Heart right ventricle (tissue), 16 donors: ENCODE results near the gene APMAP. TPM values are rescaled to one million over a fixed set of nuclear protein-coding genes. Genes with fewer than 3 reads are reported as not detected.

Experiments used
- ATAC-seq, 8 donors: fragments of 200-7000 bp; cut with Tn5 transposase; one replicate each; pipeline ENCODE4 v1.9.1; 2020; ENCODE audit warnings: mild to moderate bottlenecking in 8 of 8, moderate library complexity in 8 of 8, moderate number of reproducible peaks in 1 of 8
- DNase-seq, 2 donors: peaks; one replicate each; pipeline ENCODE4 v3.0.0-alpha.2; 2020
- H3K27ac ChIP-seq, 10 donors: fragments of 200-600 bp; sonication (generic) in 2 of 10; one replicate each; pipeline versions ENCODE4 v1.5.0 to v1.8.0; 2020 to 2022; ENCODE audit warnings: mild to moderate bottlenecking in 3 of 10
- H3K27me3 ChIP-seq, 7 donors: fragments of 200-600 bp; one replicate each; pipeline ENCODE4 v1.8.0; 2021 to 2022; ENCODE audit warnings: mild to moderate bottlenecking in 2 of 7
- H3K36me3 ChIP-seq, 9 donors: fragments of 200-600 bp; sonication (generic) in 1 of 9; one replicate each; pipeline versions ENCODE4 v1.5.0 to v1.8.0; 2020 to 2022; ENCODE audit warnings: mild to moderate bottlenecking in 2 of 9
- H3K4me1 ChIP-seq, 9 donors: fragments of 200-600 bp; sonication (generic) in 1 of 9; one replicate each; pipeline versions ENCODE4 v1.5.0 to v1.8.0; 2020 to 2022; ENCODE audit warnings: mild to moderate bottlenecking in 4 of 9
- H3K4me3 ChIP-seq, 10 donors: fragments of 200-600 bp; sonication (generic) in 2 of 10; one replicate each; pipeline versions ENCODE4 v1.5.0 to v1.8.0; 2020 to 2022; ENCODE audit warnings: mild to moderate bottlenecking in 7 of 10, moderate library complexity in 2 of 10
- H3K9me3 ChIP-seq, 11 donors: fragments of 200-600 bp in 10 of 11; sonication (generic) in 2 of 11; one replicate each; pipeline versions ENCODE4 v1.5.0 to v1.8.0; 2013 to 2022; ENCODE audit warnings: mild to moderate bottlenecking in 2 of 11, control low read depth in 1 of 11, moderate library complexity in 1 of 11
- WGBS, 2 donors: extraction: QIAGEN DNeasy Blood & Tissue Kit; methylation state at CpG; one replicate each; pipeline ENCODE4 v1.1.7; 2013; ENCODE audit warnings: inconsistent platforms in 1 of 2; 5-methylcytosine and 5-hydroxymethylcytosine counted together
- intact Hi-C, 10 donors: fragments of 100-400 bp; cut with DNase I; formaldehyde crosslinking; loops; one replicate each; pipeline versions ENCODE4 v1.11.1 to v1.14.2; 2022
- polyA plus RNA-seq, 2 donors: library from polyadenylated mRNA; stranded (reverse); fragments of 200-250 nt; gene quantifications; one replicate each; pipeline ENCODE4 v1.2.3, GENCODE V29; 2013
- total RNA-seq, 10 donors: library from RNA; stranded (reverse); fragmentation: NEBNext Ultra II Directional in 3 of 10; extraction: Animal tissue kit (Norgen Biotek cat#: 25700) in 3 of 10; gene quantifications; one replicate each; pipeline versions ENCODE4 v1.2.1 to v1.2.4, GENCODE V29; 2021 to 2023
- TF ChIP-seq, protein P1 (sequence below), 9 donors: fragments of 200-600 bp; sonication (generic) in 2 of 9; IDR thresholded peaks; one replicate each; pipeline versions ENCODE4 v1.5.0 to v1.8.0; 2021 to 2022; ENCODE audit warnings: antibody characterized with exemption in 9 of 9, mild to moderate bottlenecking in 5 of 9, moderate library complexity in 1 of 9
- donor health status: Arrhythmogenic right ventricular cardiomyopathy.
- donor health status: ischemic (EF 13 %, LVEDD 7.1; RV severe dilation, severe dysfunction).
- donor health status: healthy with polysubstance abuse.
- donor health status: DM: no; HTN: yes; CAD: no.
- donor health status: DM: no; HTN: no; CAD: no.
- donor health status: ischemic (EF 25% LVEDD 6.9; RV normal size, moderate dysfunction).
- donor health status: ischemic (EF 25% LVEDD 5.7; RV mildly dilated, moderate dysfunction).
- donor health status: healthy.
- donor health status: DM: yes; HTN: yes; CAD: no.
- donor health status: Ischemic cardiomyopathy.
- donor health status: ischemic (EF 35%, LVEDD 5.7; RV mildly dilated, moderate dysfunction).
- donor health status: nonischemic (EF 11% LVEDD 7.7; RV severe dilation, severe dysfunction).
- donor health status: DM: yes; HTN: yes; CAD: no.
- donor health status: PGD.
- donor health status: ischemic (EF 29% LVEDD 5.4; RV normal size, mild dysfunction).
- donor health status: nonischemic (EF 23%, LVEDD 6.1; RV moderate dilation, normal function).

The APMAP gene
- total and polyA plus RNA-seq, 12 donors = 15.3 to 48.5 (median 33.1) TPM

DNA sequence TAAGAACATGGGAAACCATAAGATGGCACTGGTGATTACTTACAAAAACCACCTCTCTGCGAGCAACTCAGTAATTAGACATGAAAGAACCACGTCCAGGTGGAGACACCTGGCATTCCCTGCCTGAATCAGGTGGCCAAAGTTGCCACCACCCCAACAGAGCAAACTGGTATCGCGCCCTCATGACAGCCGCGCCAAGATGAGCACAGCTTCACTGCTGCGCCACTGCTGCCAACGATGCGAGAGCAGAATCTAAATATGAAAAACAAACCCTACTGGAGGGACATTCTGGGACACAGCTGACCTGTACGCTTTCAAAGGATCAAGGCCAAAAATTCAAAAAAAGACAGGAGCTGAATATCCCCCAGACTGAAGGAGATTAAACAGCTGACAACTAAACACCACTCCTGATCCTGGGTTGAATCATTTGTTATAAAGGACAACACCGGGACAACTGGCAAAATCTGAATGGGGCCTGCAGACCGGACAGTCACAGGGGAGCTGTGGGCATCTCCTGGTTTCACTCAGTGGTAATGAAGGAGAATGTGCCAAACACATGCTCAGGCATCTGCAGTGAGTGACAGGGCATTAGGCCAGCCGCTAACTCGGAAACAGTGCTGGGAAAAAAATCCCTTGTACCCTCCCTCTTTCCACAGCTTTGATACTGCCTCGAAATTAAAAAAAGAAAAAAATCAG lies 26.1 kb downstream of the APMAP start:
- intact Hi-C loops = no loop called here
- ATAC-seq = no peak
- DNase-seq = no peak
- no peak overlapping the region for H3K4me3 ChIP-seq
- WGBS, 2 donors = 92 to 94% methylated on average over 15 of the region's 15 CpGs
- no peak overlapping the region for H3K27ac ChIP-seq
- H3K4me1 ChIP-seq = peaks cover 0 to 7% (median 0%) of the 10 kb centered on the region in 9 donors
- no peaks in the 10 kb centered on the region for H3K9me3 ChIP-seq
- H3K27me3 ChIP-seq = no peaks in the 10 kb centered on the region
- TF ChIP-seq, protein P1, sequence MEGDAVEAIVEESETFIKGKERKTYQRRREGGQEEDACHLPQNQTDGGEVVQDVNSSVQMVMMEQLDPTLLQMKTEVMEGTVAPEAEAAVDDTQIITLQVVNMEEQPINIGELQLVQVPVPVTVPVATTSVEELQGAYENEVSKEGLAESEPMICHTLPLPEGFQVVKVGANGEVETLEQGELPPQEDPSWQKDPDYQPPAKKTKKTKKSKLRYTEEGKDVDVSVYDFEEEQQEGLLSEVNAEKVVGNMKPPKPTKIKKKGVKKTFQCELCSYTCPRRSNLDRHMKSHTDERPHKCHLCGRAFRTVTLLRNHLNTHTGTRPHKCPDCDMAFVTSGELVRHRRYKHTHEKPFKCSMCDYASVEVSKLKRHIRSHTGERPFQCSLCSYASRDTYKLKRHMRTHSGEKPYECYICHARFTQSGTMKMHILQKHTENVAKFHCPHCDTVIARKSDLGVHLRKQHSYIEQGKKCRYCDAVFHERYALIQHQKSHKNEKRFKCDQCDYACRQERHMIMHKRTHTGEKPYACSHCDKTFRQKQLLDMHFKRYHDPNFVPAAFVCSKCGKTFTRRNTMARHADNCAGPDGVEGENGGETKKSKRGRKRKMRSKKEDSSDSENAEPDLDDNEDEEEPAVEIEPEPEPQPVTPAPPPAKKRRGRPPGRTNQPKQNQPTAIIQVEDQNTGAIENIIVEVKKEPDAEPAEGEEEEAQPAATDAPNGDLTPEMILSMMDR (IDR thresholded peaks at IDR 0.05) = no peak
- H3K36me3 ChIP-seq = peaks cover 0 to 100% (median 34%) of the 10 kb centered on the region in 9 donors

DNA sequence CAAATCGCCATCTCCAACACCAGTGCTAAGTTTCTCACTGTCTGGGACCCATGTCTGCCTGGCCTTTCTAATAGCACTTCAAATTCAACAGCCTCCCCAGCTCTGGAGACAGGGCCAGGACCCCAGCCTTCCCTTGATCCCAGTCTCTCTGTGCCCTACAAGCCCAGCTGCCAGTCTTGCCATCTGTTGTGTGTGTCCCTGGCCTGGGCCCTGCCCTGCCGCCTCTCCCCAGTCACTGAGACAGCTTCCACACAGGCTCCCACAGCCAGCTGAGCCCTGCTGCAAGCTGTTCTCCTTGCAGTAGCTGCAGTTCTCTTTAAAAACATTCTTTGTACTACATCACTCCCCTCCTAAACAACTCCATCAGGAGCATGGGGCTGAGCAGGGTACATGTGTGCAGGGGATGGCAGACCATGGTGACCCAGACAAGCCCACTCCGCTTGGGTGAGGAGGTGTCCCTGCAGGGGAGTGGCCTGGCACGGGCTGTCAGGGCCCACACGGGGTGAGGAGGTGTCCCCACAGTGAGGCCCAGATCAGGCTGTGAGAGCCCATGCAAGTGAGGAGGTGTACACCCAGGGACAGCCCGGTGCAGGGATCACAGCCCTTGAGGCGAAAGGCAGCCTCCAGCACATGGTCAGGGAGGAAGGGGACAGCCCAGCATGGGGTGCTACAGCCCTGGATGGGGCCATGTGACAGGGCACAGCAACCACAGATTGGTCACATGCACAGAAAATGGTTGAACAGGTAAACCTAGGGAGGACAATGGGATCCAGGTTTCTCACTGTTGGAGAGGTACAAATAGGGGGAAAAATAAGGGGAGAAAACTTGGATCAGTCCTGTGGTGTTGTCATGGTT lies 27.3 kb downstream of the APMAP start:
- DNase-seq = no peak
- no peak overlapping the region for H3K4me3 ChIP-seq
- intact Hi-C loops = no loop called here
- no peaks in the 10 kb centered on the region for H3K27me3 ChIP-seq
- H3K4me1 ChIP-seq = no peaks in the 10 kb centered on the region
- WGBS, 2 donors = 93 to 96% methylated on average over 7 of the region's 7 CpGs
- no peak for ATAC-seq
- no peaks in the 10 kb centered on the region for H3K9me3 ChIP-seq
- H3K27ac ChIP-seq = peak overlapping the region in 1 of 10 donors; percentile 18
- peaks cover 0 to 100% (median 34%) of the 10 kb centered on the region in 9 donors for H3K36me3 ChIP-seq
- TF ChIP-seq, protein P1 (IDR thresholded peaks at IDR 0.05) = no peak

DNA sequence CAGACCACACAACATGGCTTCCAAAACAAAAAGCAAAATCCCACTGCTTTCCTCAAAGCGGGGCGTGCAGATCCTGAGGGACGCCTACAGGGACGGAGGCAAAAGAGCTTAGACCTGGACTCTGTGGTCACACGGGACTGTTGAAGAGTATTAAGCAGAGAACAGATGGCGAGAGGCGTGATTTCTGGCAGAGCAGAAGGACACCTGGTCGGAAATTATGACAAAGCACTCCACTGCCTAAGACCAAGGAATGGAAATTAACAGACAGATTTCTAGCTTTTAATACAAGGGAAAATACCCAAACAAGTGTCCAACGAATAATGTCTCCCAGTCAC lies 28.1 kb downstream of the APMAP start:
- no peak for ATAC-seq
- Histone ChIP-seq H3K27me3 (no peaks in the 10 kb centered on the region), H3K36me3 (peaks cover 0 to 100% (median 27%) of the 10 kb centered on the region in 9 donors), H3K9me3 (no peaks in the 10 kb centered on the region), H3K27ac (no peak overlapping the region), H3K4me3 (no peak overlapping the region), H3K4me1 (no peaks in the 10 kb centered on the region)
- 93 to 94% methylated on average over 9 of the region's 9 CpGs for WGBS, 2 donors
- no peak for DNase-seq
- intact Hi-C loops = no loop called here
- TF ChIP-seq, protein P1 (IDR thresholded peaks at IDR 0.05) = no peak

DNA sequence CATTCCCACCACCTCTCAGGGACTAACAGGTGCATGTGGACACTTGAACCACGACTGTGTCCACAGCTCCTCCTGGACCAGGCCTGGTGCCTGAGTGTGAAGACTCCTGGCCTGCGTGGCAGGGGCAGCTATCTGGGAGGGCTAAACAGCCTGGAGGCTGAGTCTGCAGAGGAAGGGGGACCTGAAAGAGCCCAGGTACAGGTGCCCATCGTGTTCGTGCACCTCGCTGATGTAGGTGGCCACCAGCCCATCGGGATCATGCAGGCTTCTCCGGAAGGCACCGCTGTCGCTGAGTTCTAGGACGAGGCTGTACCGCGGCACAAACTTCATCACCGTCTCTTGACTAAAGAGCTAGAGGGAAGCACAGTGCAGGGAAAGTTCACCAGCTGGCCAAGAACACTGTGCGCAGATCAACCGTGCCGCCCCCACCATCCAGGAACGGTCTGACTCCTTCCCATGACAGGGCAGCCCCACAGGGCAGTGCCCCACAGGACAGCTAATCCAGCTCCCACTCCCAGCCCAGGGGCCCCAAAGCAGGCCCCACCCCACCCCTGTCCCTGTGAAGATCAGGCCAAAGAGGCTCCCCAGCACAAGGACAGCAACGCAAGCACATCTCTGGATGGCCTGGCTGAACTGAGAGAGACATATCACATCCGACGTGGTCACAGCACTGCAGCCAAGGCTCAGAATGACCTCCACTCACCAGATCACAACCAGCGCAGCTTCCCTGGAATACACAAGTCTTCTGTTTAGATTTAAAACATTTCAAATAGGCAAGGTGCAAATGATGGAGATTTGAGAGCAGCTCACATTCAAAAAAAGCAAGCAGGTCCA lies 28.7 kb downstream of the APMAP start:
- intact Hi-C loops = no loop called here
- Histone ChIP-seq H3K4me3 (no peak overlapping the region), H3K36me3 (peaks cover 0 to 100% (median 21%) of the 10 kb centered on the region in 9 donors), H3K27me3 (no peaks in the 10 kb centered on the region), H3K27ac (no peak overlapping the region), H3K9me3 (no peaks in the 10 kb centered on the region), H3K4me1 (no peaks in the 10 kb centered on the region)
- 96 to 98% methylated on average over 21 of the region's 21 CpGs for WGBS, 2 donors
- TF ChIP-seq, protein P1 (IDR thresholded peaks at IDR 0.05) = no peak
- no peak for ATAC-seq
- no peak for DNase-seq
